Measurements from ENCODE around the gene ZNF280B. TPM values are rescaled to one million over a fixed set of nuclear protein-coding genes. Genes with fewer than 3 reads are reported as not detected.

ZNF280B gene
- total RNA-seq, 4 donors from 2014 or later: 0.08 to 0.19 (median 0.18) TPM; not detected in 1

GRCh38 chr22:22550789-22551434 lies 42.4 kb upstream of the ZNF280B start:
- H3K4me3 ChIP-seq: no peak overlapping the region
- TF ChIP-seq POLR2A (IDR thresholded peaks at IDR 0.05) (no peak), CTCF (IDR thresholded peaks at IDR 0.05) (no peak)
- H3K27ac ChIP-seq: no peak overlapping the region
- no peaks in the 10 kb centered on the region for H3K9me3 ChIP-seq
- peaks cover 0 to 6% (median 0%) of the 10 kb centered on the region in 4 donors for H3K27me3 ChIP-seq
- no peaks in the 10 kb centered on the region for H3K4me1 ChIP-seq
- DNase-seq: no peak
- WGBS, 2 donors: 84 to 89% methylated on average over 3 to 7 of the region's 8 CpGs
- H3K36me3 ChIP-seq: no peaks in the 10 kb centered on the region
- intact Hi-C loops (cut with DNase I): no loop called here

GRCh38 chr22:22548910-22549309 lies 40.4 kb upstream of the ZNF280B start:
- TF ChIP-seq CTCF (IDR thresholded peaks at IDR 0.05) (no peak), POLR2A (IDR thresholded peaks at IDR 0.05) (no peak)
- H3K9me3 ChIP-seq: no peaks in the 10 kb centered on the region
- no peak for DNase-seq
- no peaks in the 10 kb centered on the region for H3K4me1 ChIP-seq
- intact Hi-C loops (cut with DNase I): no loop called here
- no peaks in the 10 kb centered on the region for H3K36me3 ChIP-seq
- H3K27ac ChIP-seq: no peak overlapping the region
- 60 to 83% methylated on average over 1 of the region's 1 CpG for WGBS, 2 donors
- no peak overlapping the region for H3K4me3 ChIP-seq
- peaks cover 0 to 12% (median 0%) of the 10 kb centered on the region in 4 donors for H3K27me3 ChIP-seq

GRCh38 chr22:22548317-22548716 lies 39.8 kb upstream of the ZNF280B start:
- Histone ChIP-seq H3K36me3 (no peaks in the 10 kb centered on the region), H3K27me3 (peaks cover 0 to 14% (median 0%) of the 10 kb centered on the region in 4 donors), H3K9me3 (no peaks in the 10 kb centered on the region), H3K4me3 (no peak overlapping the region), H3K27ac (no peak overlapping the region), H3K4me1 (no peaks in the 10 kb centered on the region)
- TF ChIP-seq POLR2A (IDR thresholded peaks at IDR 0.05) (no peak), CTCF (IDR thresholded peaks at IDR 0.05) (no peak)
- intact Hi-C loops (cut with DNase I): no loop called here
- DNase-seq: no peak
- WGBS, 2 donors: 63 to 69% methylated on average over 5 to 8 of the region's 9 CpGs

- H3K27me3 ChIP-seq: peaks cover 0 to 14% (median 0%) of the 10 kb centered on the region in 4 donors
- no peaks in the 10 kb centered on the region for H3K36me3 ChIP-seq
- H3K4me1 ChIP-seq: no peaks in the 10 kb centered on the region
- WGBS, 2 donors: 0 to 26% methylated on average over 1 to 3 of the region's 3 CpGs
- TF ChIP-seq POLR2A (IDR thresholded peaks at IDR 0.05) (no peak), CTCF (IDR thresholded peaks at IDR 0.05) (no peak)
- no peak overlapping the region for H3K4me3 ChIP-seq
- H3K27ac ChIP-seq: no peak overlapping the region
- no peaks in the 10 kb centered on the region for H3K9me3 ChIP-seq
- intact Hi-C loops (cut with DNase I): no loop called here
- DNase-seq: no peak
Measured at GRCh38 chr22:22547692-22548300, 39.3 kb upstream of the ZNF280B start.

- Histone ChIP-seq H3K27ac (no peak overlapping the region), H3K4me1 (no peaks in the 10 kb centered on the region), H3K9me3 (no peaks in the 10 kb centered on the region), H3K27me3 (peaks cover 0 to 14% (median 0%) of the 10 kb centered on the region in 4 donors), H3K4me3 (no peak overlapping the region), H3K36me3 (no peaks in the 10 kb centered on the region)
- WGBS, 2 donors: 58 to 78% methylated on average over 2 to 3 of the region's 3 CpGs
- no peak for DNase-seq
- TF ChIP-seq CTCF (IDR thresholded peaks at IDR 0.05) (no peak), POLR2A (IDR thresholded peaks at IDR 0.05) (no peak)
- intact Hi-C loops (cut with DNase I): no loop called here
Measured at GRCh38 chr22:22547226-22547625, 38.7 kb upstream of the ZNF280B start.
